Cardiac septum (tissue), 1 donor: ENCODE data around the gene MYLK. TPM values are rescaled to one million over a fixed set of nuclear protein-coding genes. Genes with fewer than 3 reads are reported as not detected.

Experiments used
- DNase-seq: peaks from one replicate; pipeline ENCODE4 v3.0.0-alpha.2; 2020; ENCODE audit warnings: low spot score
- intact Hi-C: fragments of 100-400 bp; cut with DNase I; formaldehyde crosslinking; loops from one replicate; pipeline ENCODE4 v1.14.0; 2022
- total RNA-seq: library from RNA; stranded (reverse); fragmentation: NEBNext Ultra II Directional; extraction: Animal tissue kit (Norgen Biotek cat#: 25700); gene quantifications from one replicate; pipeline ENCODE4 v1.2.1, GENCODE V29; 2021
- donor health status: DM: no; HTN: no; CAD: no.

Gene MYLK
- total RNA-seq, 1 donor from 2014 or later: 17.8 TPM

DNA sequence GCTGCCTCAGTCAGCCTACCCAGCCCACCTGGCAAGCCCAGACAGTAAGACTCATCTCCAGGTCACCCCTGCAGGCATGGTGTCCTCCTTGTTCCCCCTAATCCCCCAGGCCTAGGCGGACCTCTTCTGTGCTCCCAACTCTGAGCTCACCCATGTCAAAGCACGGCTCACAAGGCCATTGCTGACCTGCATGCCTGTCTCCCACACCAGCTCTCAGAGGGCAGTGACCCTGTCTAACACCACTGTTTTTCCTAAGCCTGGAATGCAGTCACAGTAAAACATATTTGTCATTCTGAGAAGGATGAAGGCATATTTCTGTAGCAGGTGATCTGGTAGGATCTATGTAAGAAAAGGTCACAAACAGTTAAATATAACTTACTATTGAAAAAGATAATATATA lies 189.0 kb downstream of the MYLK start:
- intact Hi-C loops: no loop called here
- DNase-seq: no peak

DNA sequence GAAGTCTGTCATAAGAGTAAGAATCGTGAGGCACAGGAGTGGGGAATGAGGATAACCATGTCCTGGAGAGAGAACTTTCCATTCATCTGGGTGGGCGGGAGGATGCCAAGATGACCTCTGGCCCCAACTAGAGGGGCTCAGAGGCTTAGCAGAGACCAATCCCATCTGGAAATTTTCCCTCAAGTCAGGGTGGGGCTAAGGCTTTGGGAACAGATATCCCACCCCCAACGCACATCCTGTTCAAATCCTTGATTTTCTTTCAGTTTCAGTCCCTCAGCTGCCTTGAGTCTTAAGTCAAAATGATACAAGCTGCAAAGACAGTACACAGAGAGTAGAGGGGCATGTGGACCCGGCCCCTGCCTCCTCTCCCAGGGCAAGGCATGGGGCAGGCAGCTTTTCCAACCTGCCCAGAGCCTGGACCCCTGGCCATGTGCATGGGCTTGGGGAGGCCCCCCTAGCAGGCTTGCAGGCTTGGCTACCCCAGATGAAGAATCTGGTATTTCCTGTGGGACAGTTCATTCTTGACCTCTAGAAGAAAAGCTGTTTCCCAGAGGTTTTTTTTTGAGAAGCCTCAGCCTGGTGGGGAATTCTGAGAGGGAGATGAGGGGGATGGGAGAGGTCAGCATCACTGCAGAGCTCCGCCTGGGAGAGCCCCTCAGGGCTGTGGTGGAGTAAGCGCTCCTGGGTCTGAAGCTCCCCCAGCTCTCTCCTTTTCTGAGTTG lies 189.6 kb downstream of the MYLK start:
- DNase-seq: no peak
- intact Hi-C loops: no loop called here

DNA sequence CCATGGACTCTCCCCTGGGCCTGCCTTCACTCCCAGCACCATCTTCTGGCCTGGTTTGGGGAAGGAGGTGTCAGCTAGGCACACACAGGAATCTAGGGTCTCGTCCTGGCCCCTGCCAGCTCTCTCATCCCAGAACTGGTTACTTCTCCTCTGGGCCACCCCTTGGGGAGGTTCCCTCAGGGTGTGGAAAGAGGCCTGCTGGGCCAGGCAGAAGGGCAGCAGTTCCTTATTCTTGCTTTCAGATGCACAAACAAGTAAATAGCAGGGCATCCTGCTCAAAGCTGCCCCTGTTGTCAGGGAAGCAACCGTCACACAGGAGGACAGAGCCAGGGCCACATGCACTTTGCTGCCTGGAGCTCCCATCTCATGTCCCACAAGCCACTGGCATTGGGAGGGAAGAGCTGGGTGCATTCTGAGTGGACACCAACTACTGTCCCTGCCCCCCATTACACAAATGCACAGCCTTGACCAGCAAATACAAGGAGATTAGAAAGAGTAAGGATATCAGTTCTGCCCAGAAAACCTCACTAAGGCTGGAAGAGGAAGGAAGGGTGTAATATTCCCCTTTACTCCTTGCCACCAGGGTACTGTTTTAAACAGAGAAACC lies 190.4 kb downstream of the MYLK start:
- DNase-seq: no peak
- intact Hi-C loops: no loop called here

DNA sequence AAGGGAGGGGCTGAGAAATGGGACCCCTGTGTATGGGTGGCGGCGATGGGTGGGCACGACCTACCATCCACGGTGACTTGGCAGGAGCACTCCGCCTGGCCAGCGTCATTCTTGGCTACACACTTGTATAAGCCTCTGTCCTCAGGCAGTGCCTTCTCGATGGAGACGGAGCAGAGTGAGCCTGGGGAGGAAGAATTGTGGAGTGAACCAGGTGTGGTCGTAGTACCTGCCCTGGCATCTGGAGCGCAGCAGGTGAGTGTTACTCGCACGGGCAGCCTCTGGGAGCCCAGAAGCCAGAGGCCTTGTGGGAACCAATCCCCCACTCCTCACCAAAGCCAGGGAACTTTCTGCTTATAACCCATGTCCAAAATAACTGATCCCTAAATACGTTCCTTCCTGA lies 191.5 kb downstream of the MYLK start:
- DNase-seq: no peak
- intact Hi-C loops: no loop called here

DNA sequence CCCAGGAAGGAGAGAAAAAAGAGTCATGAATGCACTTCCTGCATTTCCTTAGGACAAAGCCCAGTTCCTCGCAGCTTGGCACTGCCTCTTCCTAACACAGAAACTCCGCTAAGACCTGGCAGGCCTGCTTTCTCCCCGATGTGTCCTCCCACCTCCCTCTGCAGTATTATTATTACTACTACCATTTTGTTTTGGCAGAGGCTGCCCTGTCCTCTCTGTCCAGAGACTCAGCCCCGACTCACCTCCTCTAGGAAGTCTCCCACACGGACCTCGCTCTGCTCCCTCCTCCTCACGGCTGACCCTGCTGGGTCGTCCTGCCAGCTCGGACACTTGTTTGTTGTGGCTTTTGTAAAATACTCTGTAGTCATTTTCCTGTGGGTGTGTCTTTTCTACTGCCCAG lies 192.1 kb downstream of the MYLK start:
- no peak for DNase-seq
- intact Hi-C loops: no loop called here

DNA sequence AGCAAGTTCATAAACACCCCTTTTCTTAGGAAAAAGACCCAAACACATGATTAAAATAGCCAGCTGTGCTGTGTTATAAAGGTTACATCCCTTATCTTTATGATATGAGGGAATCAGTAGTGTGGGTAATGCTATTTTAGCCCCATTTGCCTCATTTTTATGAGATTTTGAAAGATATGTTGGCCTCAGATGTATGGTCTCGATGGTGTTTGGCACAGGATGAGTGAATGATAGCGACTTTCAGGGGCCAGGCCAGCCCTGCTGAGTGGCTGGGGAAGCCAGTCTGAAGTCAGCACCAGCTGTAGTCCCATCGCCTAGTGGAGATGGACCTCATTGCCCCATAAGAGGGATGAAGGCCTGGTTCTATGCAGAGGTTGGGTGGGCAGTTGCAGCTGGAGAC lies 194.3 kb downstream of the MYLK start:
- intact Hi-C loops: no loop called here
- DNase-seq: no peak

DNA sequence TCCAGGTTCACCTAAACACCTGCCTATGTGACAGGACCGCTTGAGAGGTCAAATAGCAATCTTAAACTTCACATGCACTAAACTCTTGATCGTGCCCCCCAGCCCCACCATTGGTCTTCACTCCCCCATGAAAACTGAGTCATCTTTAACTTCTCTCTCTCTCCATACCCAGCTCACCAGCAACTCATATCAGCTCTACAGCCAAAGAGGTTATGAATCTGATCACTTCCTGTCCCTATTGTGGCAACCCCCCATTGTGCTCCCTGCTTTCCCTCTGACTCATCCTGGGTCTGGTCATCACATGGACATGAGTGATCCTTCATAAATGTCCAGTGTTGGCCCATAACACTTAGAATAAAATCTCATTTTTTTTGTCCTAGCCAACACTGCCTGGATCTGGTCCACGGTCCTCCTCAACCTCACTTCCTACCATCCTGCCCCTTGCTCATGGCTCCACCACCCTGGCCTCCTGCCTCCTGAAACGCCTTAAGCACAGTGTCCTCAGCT lies 195.8 kb downstream of the MYLK start:
- intact Hi-C loops: no loop called here
- DNase-seq: no peak

DNA sequence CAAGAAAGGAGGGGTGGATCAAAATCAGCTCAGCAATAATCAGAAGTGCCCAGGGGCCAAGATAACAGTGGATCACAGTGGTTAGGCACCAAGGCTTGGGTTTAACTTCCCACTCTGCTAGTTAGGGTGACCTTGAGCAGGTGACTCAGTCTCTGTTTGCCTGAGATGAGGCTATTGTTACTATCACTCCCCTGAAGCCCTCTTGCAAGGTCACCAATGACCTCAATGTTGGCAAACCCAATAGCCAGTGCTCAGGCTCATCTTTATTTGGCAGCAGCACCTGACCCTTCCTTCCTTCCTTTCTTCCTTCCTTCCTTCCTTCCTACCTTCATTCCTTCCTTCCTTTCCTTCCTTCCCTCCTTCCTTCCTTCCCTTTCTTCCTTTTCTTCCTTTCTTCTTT lies 196.8 kb downstream of the MYLK start:
- DNase-seq: no peak
- intact Hi-C loops: no loop called here

DNA sequence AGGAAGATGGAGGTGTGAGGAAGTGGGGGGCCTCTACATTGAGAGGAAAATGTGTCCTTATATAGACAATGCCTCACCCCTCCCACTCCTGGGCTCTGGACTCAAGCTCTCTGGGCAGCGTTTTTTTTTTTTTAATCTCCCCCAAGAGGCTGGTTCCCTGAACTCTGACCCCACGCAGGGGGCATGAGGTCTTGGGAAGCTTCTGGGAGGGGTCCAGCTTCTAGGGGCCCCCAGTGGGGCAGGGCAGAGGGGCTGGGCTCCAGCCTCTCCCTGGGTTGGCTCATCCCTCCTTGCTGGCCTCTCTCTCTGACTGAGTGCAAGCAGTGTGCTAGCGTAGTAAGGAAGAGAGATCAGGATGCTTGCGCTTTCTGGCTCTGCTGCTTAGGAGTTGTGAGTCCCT lies 197.9 kb downstream of the MYLK start:
- no peak for DNase-seq
- intact Hi-C loops: no loop called here

DNA sequence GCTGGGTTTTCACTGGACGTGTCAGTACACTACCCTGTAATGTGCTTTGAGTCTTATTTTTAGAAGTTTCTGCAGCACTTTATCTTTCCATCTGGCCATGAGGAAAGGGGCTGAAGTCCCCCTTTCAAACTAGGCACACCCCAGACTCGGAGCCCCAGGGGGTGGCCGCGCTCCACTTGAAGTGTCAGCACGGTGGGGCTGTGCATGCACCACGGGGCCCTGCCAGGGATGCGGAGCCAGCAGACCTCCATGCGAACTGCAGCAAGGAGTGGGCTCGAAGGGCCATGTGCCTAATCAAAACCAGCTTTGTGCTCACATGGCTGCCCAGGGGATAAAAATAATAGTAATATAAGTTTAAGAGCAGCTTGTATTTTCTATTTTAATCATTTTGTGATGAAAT lies 198.4 kb downstream of the MYLK start:
- intact Hi-C loops: no loop called here
- DNase-seq: no peak

DNA sequence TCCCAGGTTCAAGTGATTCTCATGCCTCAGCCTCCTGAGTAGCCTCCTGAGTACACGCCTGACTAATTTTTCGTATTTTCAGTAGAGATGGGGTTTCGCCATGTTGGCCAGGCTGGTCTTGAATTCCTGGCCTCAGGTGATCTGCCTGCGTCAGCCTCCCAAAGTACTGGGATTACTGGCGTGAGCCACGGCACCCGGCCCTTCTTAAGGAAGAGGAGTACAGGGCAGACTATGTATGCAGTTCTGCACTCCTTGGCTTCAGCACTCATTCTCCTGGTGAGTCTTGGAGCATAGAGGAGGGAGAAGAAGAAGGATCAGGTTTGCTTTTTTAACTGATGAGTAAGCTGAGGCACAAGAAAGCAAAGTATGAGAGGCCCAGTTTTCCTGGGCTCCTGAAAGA lies 199.5 kb downstream of the MYLK start:
- intact Hi-C loops: no loop called here
- no peak for DNase-seq

DNA sequence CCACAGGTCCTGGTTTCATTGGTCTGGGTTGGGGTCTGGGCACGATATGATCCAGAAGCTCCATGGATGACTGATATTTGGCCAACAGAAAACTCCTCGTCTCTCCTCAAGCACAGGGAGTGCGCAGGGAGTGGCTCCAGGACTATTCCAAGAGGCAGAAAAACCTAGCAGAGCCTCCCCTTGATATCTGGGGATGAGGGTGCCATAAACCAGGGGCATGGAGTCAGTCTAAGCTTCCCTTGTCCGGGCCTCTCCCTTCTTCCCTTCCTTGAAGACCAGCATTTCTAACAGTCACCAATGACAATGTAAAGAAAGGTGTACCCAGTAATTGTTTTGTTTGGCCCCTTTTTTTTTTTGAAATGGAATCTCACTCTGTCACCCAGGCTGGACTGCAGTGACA lies 199.9 kb downstream of the MYLK start:
- no peak for DNase-seq
- intact Hi-C loops: no loop called here

DNA sequence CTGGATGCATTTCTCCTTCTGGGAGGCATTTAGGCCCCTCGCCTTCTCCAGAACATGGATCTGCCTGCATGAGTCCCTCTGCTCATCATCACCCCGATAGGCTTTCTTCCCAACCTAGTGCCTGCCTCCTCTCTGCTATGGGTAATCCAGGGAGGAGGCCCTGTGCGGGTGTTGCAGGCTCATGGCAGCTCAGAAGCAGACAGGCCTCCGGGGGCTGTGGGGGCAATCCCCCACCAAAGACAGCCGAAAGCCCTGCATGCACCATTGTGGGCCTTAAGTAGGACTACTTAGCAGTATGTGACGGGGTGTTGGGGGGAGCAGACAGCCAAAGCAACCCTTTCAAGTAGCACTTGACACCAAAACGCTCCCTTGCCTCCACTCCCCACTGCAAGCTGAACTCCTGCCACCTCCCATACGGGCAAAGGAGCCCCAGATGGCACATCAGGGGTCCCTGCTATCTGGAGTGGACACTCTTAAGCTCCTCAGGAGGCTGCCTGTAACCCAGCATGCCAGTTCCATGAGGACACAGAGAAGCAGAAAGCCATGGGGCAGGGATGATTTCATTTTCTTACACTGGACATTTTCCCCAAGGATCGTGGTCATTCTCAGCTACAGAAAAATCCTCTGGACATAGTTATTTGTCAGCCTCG lies 200.5 kb downstream of the MYLK start:
- no peak for DNase-seq
- intact Hi-C loops: no loop called here

DNA sequence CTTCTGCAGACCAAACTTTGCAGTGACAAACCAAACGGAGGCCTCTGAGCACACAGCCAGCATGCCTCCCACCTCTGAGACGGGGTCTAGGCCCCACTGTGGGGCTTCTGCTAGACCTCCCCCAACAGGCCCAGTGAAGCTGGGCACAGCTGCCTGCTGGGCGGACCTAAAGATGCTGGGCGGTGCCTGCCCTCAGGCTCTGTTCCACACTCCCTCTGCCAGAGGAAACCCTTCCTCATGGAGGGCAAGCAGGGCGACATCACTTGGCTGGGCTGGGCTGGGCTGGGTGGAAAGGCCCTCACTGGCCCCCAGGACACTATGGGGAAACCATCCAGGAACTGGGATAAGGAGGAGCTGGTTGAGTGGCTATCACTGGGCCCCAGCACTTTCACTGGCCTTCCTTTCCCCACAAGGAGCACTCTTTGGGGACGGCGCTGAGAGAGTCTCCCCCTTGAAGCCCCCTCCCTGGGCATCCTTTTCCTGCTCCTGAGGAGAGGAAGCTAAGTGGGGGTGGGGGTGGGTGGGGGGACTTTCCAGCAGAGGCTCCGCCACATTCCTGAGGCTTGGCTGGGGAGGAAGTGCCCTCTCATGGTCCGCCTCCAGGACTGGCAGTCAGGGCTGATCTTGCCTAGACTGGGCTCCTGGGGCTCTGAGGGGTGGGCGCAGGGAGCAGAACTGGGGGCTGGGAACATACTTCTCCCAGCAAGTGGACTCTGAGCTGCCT lies 201.2 kb downstream of the MYLK start:
- DNase-seq: no peak
- intact Hi-C loops: no loop called here

DNA sequence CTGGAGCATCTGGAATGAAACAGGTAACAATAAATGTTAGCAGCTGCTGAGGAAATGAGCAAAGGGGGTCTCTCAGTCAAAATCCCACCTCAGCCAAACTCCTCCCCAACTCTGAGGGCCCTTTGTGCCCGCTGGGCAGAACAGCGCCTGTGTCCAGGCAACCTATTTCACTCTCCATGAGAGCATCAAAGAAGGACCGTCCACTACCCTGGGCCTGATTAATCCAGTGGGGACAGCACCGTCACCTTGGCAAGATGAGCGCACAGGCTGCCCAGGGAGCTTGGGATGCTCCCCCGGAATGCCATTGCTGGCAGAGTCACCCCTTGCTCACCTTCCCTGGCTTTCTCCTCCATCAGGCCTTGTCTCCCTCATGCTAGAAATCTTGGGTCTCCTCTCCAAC lies 201.8 kb downstream of the MYLK start:
- intact Hi-C loops: no loop called here

DNA sequence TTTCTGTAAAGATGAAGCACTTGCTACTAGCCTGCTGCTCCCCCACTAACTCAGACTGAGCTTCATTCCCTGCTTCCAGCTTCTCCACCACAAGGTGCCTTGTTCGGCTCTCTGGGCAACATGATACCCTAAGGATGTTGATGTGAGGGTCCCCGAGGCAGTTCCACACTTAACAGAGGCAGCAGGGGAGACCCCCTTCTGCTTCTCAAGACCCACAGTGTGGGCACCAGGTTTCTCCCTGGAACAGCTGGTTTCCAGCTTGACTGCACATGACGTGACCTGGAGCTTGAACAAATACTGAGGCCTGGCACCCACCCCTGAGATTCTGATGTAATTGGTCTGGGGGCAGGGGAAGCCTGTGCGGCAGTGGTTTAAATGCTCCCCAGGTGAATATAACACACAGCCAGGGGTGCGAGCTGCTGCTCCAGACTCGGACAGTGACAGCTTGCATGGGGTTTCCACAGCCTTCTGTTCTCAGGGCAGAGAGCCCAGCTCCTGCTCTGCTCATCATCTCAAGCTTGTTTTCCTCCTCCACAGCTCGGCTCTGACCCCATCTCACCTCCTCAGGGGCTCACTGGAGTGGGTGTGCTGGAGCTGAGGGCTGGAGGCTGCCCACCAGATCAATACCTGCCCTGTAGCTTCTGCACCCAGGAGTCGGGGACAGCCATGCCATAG lies 204.3 kb downstream of the MYLK start:
- no peak for DNase-seq
- intact Hi-C loops: no loop called here

More for the DNA sequence above, 201.8 kb downstream of the MYLK start:
- no peak for DNase-seq

DNA sequence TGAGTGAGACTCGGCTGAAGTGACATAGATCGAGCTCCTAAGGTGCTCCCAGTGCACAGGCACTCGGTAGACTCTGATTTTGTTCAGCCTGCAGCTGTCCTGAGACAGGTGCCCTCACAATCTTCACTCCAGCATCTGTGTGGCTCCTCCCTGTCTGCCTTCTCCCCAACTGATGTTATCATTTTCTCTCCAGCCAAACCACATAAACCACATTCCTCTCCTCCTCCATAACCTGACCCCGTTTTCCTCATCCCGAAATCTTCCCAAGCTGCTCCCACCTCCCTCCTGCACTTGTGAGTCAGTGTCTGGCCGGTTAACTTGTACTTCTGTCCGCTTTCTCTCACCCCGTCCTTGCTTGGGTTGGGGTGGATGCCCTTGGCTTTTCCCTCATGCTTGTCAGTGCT lies 206.0 kb downstream of the MYLK start:
- DNase-seq: no peak
- intact Hi-C loops: no loop called here

DNA sequence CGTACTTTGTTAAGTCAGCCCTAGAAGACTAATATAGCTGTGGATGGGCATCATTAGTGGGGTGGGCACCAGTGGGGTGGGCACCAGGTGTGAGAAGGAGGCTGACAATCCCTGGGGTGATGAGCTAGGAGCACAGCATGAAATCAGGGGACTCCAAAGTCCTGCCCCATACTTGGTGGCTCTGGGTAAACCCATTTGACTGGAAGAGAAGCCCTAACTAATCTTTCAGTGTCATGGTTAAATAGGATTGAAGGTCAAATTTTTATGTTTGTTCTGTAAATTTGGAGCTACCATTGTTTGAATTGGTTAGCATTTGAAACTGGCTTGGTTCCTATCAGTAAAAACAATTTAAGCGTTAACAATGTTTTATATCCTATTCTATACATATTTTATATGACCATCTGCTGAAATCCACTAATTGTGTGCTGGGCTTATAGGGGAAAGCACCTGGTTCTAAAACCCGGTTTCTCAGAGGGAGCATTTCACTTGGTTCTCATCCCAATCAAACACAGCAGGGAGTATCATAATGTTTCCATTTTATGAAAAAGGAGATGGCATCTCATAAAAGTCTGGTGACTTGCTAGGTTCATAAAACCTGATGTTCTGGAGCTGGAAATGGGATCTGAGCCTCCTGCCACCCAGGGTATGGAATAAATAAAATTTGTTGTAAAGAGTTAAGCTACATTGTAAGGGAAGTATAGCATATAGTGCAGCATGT lies 211.5 kb downstream of the MYLK start:
- no peak for DNase-seq
- intact Hi-C loops: no loop called here

DNA sequence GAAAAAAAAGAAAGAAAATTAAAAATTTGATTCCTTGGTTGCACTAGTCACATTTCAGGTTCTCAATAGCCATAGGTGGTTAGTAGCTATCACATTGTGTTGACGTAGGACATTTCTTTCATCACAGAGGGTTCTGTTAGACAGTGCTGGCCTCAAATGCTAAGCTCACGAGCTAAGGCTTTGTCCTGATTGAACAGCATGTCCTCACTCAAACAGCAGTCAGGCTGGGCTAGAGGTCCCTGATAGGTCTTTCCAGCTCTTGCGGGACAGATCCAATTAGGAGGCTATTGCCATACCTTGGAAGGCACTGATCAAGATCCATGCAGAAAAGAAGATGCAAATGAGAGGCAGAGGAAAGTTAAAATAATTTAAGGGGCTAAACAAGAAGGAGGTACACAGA lies 213.4 kb downstream of the MYLK start:
- intact Hi-C loops: no loop called here
- no peak for DNase-seq
